IMR-90 (cell line): Measurements from ENCODE around the gene SIT1. TPM values are rescaled to one million over a fixed set of nuclear protein-coding genes. Genes with fewer than 3 reads are reported as not detected.
A peak's percentile ranks its signal among the peaks of the same experiment; 100 is the strongest.

Source experiments
- ATAC-seq: fragments of 200-7000 bp; cut with Tn5 transposase; 2 replicates; pipeline ENCODE4 v1.9.1; 2020; ENCODE audit warnings: low read depth, mild to moderate bottlenecking, moderate library complexity
- BruUV-seq: library from RNA; stranded (reverse); fragments of 400-500 nt; replicated peaks from 2 replicates; lab custom pipeline; 2021; lab: Mats Ljungman, UMichigan
- CTCF ChIA-PET: fragments of 300-600 bp; formaldehyde crosslinking; extraction: SDS; loops from one replicate; lab custom pipeline; 2021; ENCODE audit warnings: antibody characterized with exemption; lab: Yijun Ruan, JAX
- POLR2A ChIA-PET: fragments of 300-600 bp; sonication (Branson Sonifier 250); formaldehyde crosslinking; loops from one replicate; lab custom pipeline; 2022; ENCODE audit warnings: antibody characterized with exemption; ENCODE audit not compliant: unreplicated experiment; lab: Charles Lee
- DNase-seq: peaks from one replicate; pipeline ENCODE4 v3.0.0; 2013
- H2AFZ ChIP-seq: replicated peaks from 2 replicates; pipeline ENCODE3; 2013; ENCODE audit warnings: low read length, mild to moderate bottlenecking; ENCODE audit not compliant: poor library complexity
- H2AK5ac ChIP-seq: 2 replicates; pipeline ENCODE4 v1.6.1; 2013; ENCODE audit warnings: low read depth, low read length, inconsistent platforms
- H2AK9ac ChIP-seq: replicated peaks from 2 replicates; pipeline ENCODE3; 2013; ENCODE audit warnings: mild to moderate bottlenecking, low read depth, low read length, moderate library complexity; ENCODE audit not compliant: poor library complexity
- H2BK120ac ChIP-seq: 2 replicates; pipeline ENCODE4 v1.6.1; 2013; ENCODE audit warnings: low read depth, low read length, inconsistent platforms
- H2BK15ac ChIP-seq: 3 replicates; pipeline ENCODE4 v1.6.1; 2013; ENCODE audit warnings: low read depth, low read length, inconsistent platforms
- H2BK20ac ChIP-seq: 2 replicates; pipeline ENCODE4 v1.6.1; 2013; ENCODE audit warnings: low read depth, mild to moderate bottlenecking, inconsistent platforms, low read length, moderate library complexity
- H2BK5ac ChIP-seq: 2 replicates; pipeline ENCODE4 v1.6.1; 2013; ENCODE audit warnings: mild to moderate bottlenecking, low read depth, low read length, inconsistent platforms; ENCODE audit not compliant: poor library complexity, severe bottlenecking
- H3K14ac ChIP-seq: replicated peaks from 2 replicates; pipeline ENCODE4 v1.6.1; 2013; ENCODE audit warnings: low read depth, low read length, inconsistent platforms
- H3K18ac ChIP-seq: 2 replicates; pipeline ENCODE4 v1.6.1; 2013; ENCODE audit warnings: low read depth, low read length, control low read depth
- H3K23ac ChIP-seq: 2 replicates; pipeline ENCODE4 v1.6.1; 2013; ENCODE audit warnings: low read depth, low read length, inconsistent platforms
- H3K27ac ChIP-seq: 2 replicates; pipeline ENCODE4 v1.5.1; 2013; ENCODE audit warnings: mild to moderate bottlenecking, control low read depth, low read length; ENCODE audit not compliant: insufficient read depth
- H3K27me3 ChIP-seq: 2 replicates; pipeline ENCODE4 v1.6.1; 2013; ENCODE audit warnings: low read length; ENCODE audit not compliant: control insufficient read depth, insufficient read depth
- H3K36me3 ChIP-seq: 2 replicates; pipeline ENCODE4 v1.6.1; 2013; ENCODE audit warnings: low read length, mixed read lengths; ENCODE audit not compliant: control insufficient read depth, insufficient read depth
- H3K4ac ChIP-seq: 2 replicates; pipeline ENCODE4 v1.6.1; 2013; ENCODE audit warnings: low read depth, low read length, inconsistent platforms
- H3K4me1 ChIP-seq: 2 replicates; pipeline ENCODE4 v1.6.1; 2013; ENCODE audit warnings: low read length, mixed read lengths; ENCODE audit not compliant: control insufficient read depth, insufficient read depth
- H3K4me2 ChIP-seq: 2 replicates; pipeline ENCODE4 v1.6.1; 2013; ENCODE audit warnings: low read depth, mild to moderate bottlenecking, control low read depth, low read length, moderate library complexity
- H3K4me3 ChIP-seq: 2 replicates; pipeline ENCODE4 v1.5.1; 2013; ENCODE audit warnings: low read depth, mild to moderate bottlenecking, control low read depth, low read length, moderate library complexity; ENCODE audit not compliant: insufficient read depth
- H3K56ac ChIP-seq: 2 replicates; pipeline ENCODE4 v1.6.1; 2013; ENCODE audit warnings: low read length, inconsistent platforms; ENCODE audit not compliant: insufficient read depth; ENCODE audit errors: extremely low read depth
- H3K79me1 ChIP-seq, 2 experiments: 2 replicates each; pipeline ENCODE4 v1.6.1; 2013; ENCODE audit warnings: low read length in 2 of 2, inconsistent platforms in 1 of 2, low read depth in 1 of 2
- H3K9ac ChIP-seq: 2 replicates; pipeline ENCODE4 v1.6.1; 2013; ENCODE audit warnings: low read depth, low read length, control low read depth
- H3K9me1 ChIP-seq: 2 replicates; pipeline ENCODE4 v1.6.1; 2013; ENCODE audit warnings: low read length, inconsistent platforms; ENCODE audit not compliant: insufficient read depth
- H3K9me3 ChIP-seq: 2 replicates; pipeline ENCODE4 v1.6.1; 2013; ENCODE audit warnings: low read length; ENCODE audit not compliant: control insufficient read depth, insufficient read depth
- H4K20me1 ChIP-seq: 2 replicates; pipeline ENCODE4 v1.6.1; 2013; ENCODE audit warnings: low read length, inconsistent platforms; ENCODE audit not compliant: insufficient read depth
- H4K5ac ChIP-seq: 2 replicates; pipeline ENCODE4 v1.6.1; 2013; ENCODE audit warnings: mild to moderate bottlenecking, low read depth, low read length, control low read depth
- H4K8ac ChIP-seq, 2 experiments: 2 replicates each; pipeline ENCODE4 v1.6.1; 2013; ENCODE audit warnings: low read depth in 2 of 2, low read length in 2 of 2, control low read depth in 1 of 2, inconsistent platforms in 1 of 2
- H4K91ac ChIP-seq: 2 replicates; pipeline ENCODE4 v1.6.1; 2013; ENCODE audit warnings: low read depth, low read length, inconsistent platforms; ENCODE audit not compliant: insufficient read depth
- RAD21 ChIP-seq: IDR thresholded peaks from 2 replicates; pipeline ENCODE4 v1.6.1; 2012; ENCODE audit warnings: low read length, improper control_type of control experiment
- RCOR1 ChIP-seq: IDR thresholded peaks from 2 replicates; pipeline ENCODE4 v1.6.1; 2012; ENCODE audit warnings: mild to moderate bottlenecking, low read length, improper control_type of control experiment; ENCODE audit not compliant: insufficient replicate concordance
- SMC3 ChIP-seq: fragments of 150-350 bp; IDR thresholded peaks from 2 replicates; pipeline ENCODE4 v1.6.1; 2016; ENCODE audit warnings: low read depth, mild to moderate bottlenecking, antibody characterized with exemption, low read length, moderate library complexity
- WGBS, 2 experiments: methylation state at CpG; one replicate each; pipeline versions ENCODE4 v1.1.5 to v1.1.7; 2013; ENCODE audit warnings: missing lambda C conversion rate in 2 of 2; ENCODE audit not compliant: insufficient read length in 1 of 2; ENCODE audit errors: extremely low coverage in 2 of 2; 5-methylcytosine and 5-hydroxymethylcytosine counted together
- dilution Hi-C: fragments of 300-500 bp; cut with HindIII; formaldehyde crosslinking; loops from one replicate; pipeline ENCODE4 v1.14.3; 2018; ENCODE audit warnings: low sequenced_read_pairs; ENCODE audit not compliant: unreplicated experiment
- in situ Hi-C: fragments of 300-500 bp; cut with MboI; formaldehyde crosslinking; loops from 3 replicates; pipeline ENCODE4 v1.14.3; 2019; ENCODE audit warnings: low sequenced_read_pairs, inconsistent platforms, mixed read lengths
- intact Hi-C: fragments of 100-400 bp; cut with micrococcal nuclease; formaldehyde crosslinking; loops from 2 replicates; pipeline ENCODE4 v1.10.0; 2022
- polyA plus RNA-seq, 3 experiments: library from polyadenylated mRNA; depleted of rRNA; stranded (reverse); fragments of >200 nt; gene quantifications; 2 replicates each; pipeline ENCODE4 v1.2.3, GENCODE V29; 2012; ENCODE audit warnings: low replicate concordance in 1 of 3
- total RNA-seq: library from RNA; depleted of rRNA; stranded (reverse); fragments of >200 nt; gene quantifications from 2 replicates; pipeline ENCODE4 v1.2.3, GENCODE V29; 2012
- TF ChIP-seq, protein P1 (sequence below): conservative IDR thresholded peaks from 2 replicates; pipeline ENCODE4 v1.5.1; 2012; ENCODE audit warnings: mild to moderate bottlenecking, low read depth, low read length, improper control_type of control experiment

The SIT1 gene
- total and polyA plus RNA-seq, 2 of the 4 experiments (the other 2 are of a cell fraction), result not detected

DNA sequence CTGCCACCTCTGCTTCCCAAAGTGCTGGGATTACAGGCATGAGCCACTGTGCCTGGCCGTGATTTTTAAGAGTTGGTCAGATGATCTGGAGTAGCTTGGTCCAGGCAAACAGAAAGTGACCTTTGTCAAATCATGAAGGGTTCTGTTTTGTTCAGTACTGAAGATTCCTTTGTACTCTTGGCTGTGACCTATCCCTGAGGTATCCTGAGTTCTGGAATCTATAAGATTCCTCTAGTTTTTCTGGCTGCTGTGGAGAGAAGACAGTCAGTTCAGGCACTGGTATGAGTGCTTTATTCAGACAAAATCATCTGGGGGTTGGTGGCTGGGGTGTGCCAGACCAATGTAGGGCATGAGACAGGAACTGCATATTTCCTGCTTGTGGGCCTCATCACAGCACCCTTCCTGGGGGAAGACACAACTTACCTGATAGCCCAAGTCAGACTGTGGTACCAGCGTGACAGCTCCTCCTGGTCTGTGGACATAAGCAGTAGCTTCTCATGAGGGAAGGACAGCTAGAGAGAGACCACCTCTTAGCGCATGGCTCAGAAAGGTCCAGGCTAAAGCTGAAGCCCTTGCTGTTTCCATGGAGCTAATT, 11.1 kb upstream of the SIT1 start:
- Histone ChIP-seq H3K9me1 (peaks cover 15% of the 10 kb centered on the region), H3K56ac (no peak overlapping the region), H3K9ac (peak overlapping the region; percentile 5; the same call in 1 of the 2 replicates), H3K14ac (no peak overlapping the region), H2BK120ac (0 out of 2 replicates have a peak overlapping the region, but pooled peaks have one; percentile 1), H3K9me3 (no peaks in the 10 kb centered on the region), H2BK15ac (no peak overlapping the region), H3K18ac (no peak overlapping the region), H3K27me3 (no peaks in the 10 kb centered on the region), H3K79me1 (peaks cover 30 to 65% of the 10 kb centered on the region in 2 experiments; a peak in 3 of 4 replicates), H4K20me1 (peaks cover 3% of the 10 kb centered on the region; the same call in 1 of the 2 replicates), H4K5ac (0 out of 2 replicates have a peak overlapping the region, but pooled peaks have one; percentile 12), H2BK5ac (peak overlapping the region; percentile 20), H3K4me1 (peaks cover 19% of the 10 kb centered on the region), H3K36me3 (peaks cover 11% of the 10 kb centered on the region), H2AK9ac (no peak overlapping the region), H4K8ac (no peak overlapping the region; a peak in 1 of 4 replicates), H3K4ac (peak overlapping the region; percentile 22; the same call in 1 of the 2 replicates), H3K4me3 (no peak overlapping the region), H3K23ac (peak overlapping the region; percentile 4; the same call in 1 of the 2 replicates), H2BK20ac (no peak overlapping the region), H4K91ac (peak overlapping the region; percentile 30), H2AFZ (no peak overlapping the region), H3K4me2 (no peak overlapping the region), H2AK5ac (peak overlapping the region; percentile 60), H3K27ac (peak overlapping the region; percentile 18; the same call in 1 of the 2 replicates)
- TF ChIP-seq, protein P1, sequence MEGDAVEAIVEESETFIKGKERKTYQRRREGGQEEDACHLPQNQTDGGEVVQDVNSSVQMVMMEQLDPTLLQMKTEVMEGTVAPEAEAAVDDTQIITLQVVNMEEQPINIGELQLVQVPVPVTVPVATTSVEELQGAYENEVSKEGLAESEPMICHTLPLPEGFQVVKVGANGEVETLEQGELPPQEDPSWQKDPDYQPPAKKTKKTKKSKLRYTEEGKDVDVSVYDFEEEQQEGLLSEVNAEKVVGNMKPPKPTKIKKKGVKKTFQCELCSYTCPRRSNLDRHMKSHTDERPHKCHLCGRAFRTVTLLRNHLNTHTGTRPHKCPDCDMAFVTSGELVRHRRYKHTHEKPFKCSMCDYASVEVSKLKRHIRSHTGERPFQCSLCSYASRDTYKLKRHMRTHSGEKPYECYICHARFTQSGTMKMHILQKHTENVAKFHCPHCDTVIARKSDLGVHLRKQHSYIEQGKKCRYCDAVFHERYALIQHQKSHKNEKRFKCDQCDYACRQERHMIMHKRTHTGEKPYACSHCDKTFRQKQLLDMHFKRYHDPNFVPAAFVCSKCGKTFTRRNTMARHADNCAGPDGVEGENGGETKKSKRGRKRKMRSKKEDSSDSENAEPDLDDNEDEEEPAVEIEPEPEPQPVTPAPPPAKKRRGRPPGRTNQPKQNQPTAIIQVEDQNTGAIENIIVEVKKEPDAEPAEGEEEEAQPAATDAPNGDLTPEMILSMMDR, result no peak
- TF ChIP-seq RCOR1 (no peak), RAD21 (no peak), SMC3 (no peak)
- CTCF ChIA-PET, result interaction anchor here (0.5 to 2.1 kb wide), 11 partner anchors 8 to 163 kb away, joined by 3 to 11 read pairs (median 5); partner anchors contain the start of genes CREB3, TLN1 and TPM2
- dilution Hi-C loops (no loop called here), intact Hi-C loops (no loop called here), in situ Hi-C loops (no loop called here)
- BruUV-seq, result no TSS peak
- DNase-seq, result no peak
- WGBS, 2 experiments, result no CpG with 5 or more reads among the region's 3 CpGs
- POLR2A ChIA-PET, result interaction anchor here (1.1 to 2.1 kb wide), 7 partner anchors 16 to 87 kb away, joined by 4 to 14 read pairs (median 7); no protein-coding TSS in a partner anchor
- ATAC-seq, result no peak
